GM23338 (cell line): ENCODE measurements around the gene DNAJC8. TPM values are rescaled to one million over a fixed set of nuclear protein-coding genes. Genes with fewer than 3 reads are reported as not detected.

Experiments used
- ATAC-seq: fragments of 200-7000 bp; cut with Tn5 transposase; 3 replicates; pipeline ENCODE4 v1.9.1; 2020
- DNase-seq: peaks from one replicate; pipeline ENCODE4 v3.0.0-alpha.2; 2015; ENCODE audit warnings: low spot score
- H2AFZ ChIP-seq: fragments of 200-600 bp; sonication (generic); 2 replicates; pipeline ENCODE4 v1.8.0; 2016; ENCODE audit warnings: antibody characterized with exemption, mild to moderate bottlenecking, moderate library complexity
- H3F3A ChIP-seq: fragments of 200-600 bp; sonication (generic); replicated peaks from 2 replicates; pipeline ENCODE4 v1.8.0; 2017; ENCODE audit warnings: antibody characterized with exemption, mixed run types, low read depth
- H3K27ac ChIP-seq: fragments of 200-600 bp; sonication (generic); 2 replicates; pipeline ENCODE4 v1.6.1; 2016; ENCODE audit warnings: low read depth
- H3K27me3 ChIP-seq: fragments of 200-600 bp; sonication (generic); 2 replicates; pipeline ENCODE4 v1.8.0; 2016; ENCODE audit warnings: mild to moderate bottlenecking, mixed run types, moderate library complexity; ENCODE audit not compliant: insufficient read depth
- H3K36me3 ChIP-seq: fragments of 200-600 bp; sonication (generic); 2 replicates; pipeline ENCODE4 v1.8.0; 2016; ENCODE audit warnings: mild to moderate bottlenecking; ENCODE audit not compliant: insufficient read depth
- H3K4me1 ChIP-seq: fragments of 200-600 bp; sonication (generic); 2 replicates; pipeline ENCODE4 v1.8.0; 2016; ENCODE audit warnings: mild to moderate bottlenecking, moderate library complexity; ENCODE audit not compliant: insufficient read depth
- H3K4me2 ChIP-seq: fragments of 200-600 bp; sonication (generic); 2 replicates; pipeline ENCODE4 v1.7.1; 2017; ENCODE audit warnings: mixed run types
- H3K4me3 ChIP-seq: fragments of 200-600 bp; sonication (generic); 2 replicates; pipeline ENCODE4 v1.6.1; 2016; ENCODE audit warnings: mixed run types
- H3K79me2 ChIP-seq: fragments of 200-600 bp; sonication (generic); replicated peaks from 2 replicates; pipeline ENCODE4 v1.8.0; 2017; ENCODE audit warnings: mild to moderate bottlenecking; ENCODE audit not compliant: insufficient read depth
- H3K9me2 ChIP-seq: fragments of 200-600 bp; sonication (generic); 2 replicates; pipeline ENCODE4 v1.8.0; 2017; ENCODE audit not compliant: insufficient read depth
- H4K20me1 ChIP-seq: fragments of 200-600 bp; sonication (generic); replicated peaks from 2 replicates; pipeline ENCODE4 v1.8.0; 2017; ENCODE audit warnings: mild to moderate bottlenecking; ENCODE audit not compliant: insufficient read depth
- H3K27ac Mint-ChIP-seq: 2 replicates; pipeline ENCODE4 v1.8.0; 2020; ENCODE audit warnings: inconsistent platforms, mild to moderate bottlenecking, moderate library complexity, mixed read lengths
- H3K27me3 Mint-ChIP-seq: 3 replicates; pipeline ENCODE4 v1.8.0; 2022; ENCODE audit warnings: low read depth, mild to moderate bottlenecking, moderate library complexity, mixed read lengths, inconsistent platforms; ENCODE audit not compliant: insufficient read depth, poor library complexity
- H3K36me3 Mint-ChIP-seq: 3 replicates; pipeline ENCODE4 v1.8.0; 2021; ENCODE audit warnings: low read depth, mild to moderate bottlenecking, inconsistent platforms, moderate library complexity, mixed read lengths
- H3K4me1 Mint-ChIP-seq: 3 replicates; pipeline ENCODE4 v1.8.0; 2020; ENCODE audit warnings: mild to moderate bottlenecking, inconsistent platforms, mixed read lengths
- H3K4me3 Mint-ChIP-seq: 3 replicates; pipeline ENCODE4 v1.8.0; 2021; ENCODE audit warnings: moderate library complexity, mild to moderate bottlenecking, inconsistent platforms, mixed read lengths
- H3K9me3 Mint-ChIP-seq: 3 replicates; pipeline ENCODE4 v1.8.0; 2020; ENCODE audit warnings: moderate library complexity, mild to moderate bottlenecking, inconsistent platforms, mixed read lengths
- CREB1 ChIP-seq: fragments of 250-450 bp; sonication (Bioruptor Pico); IDR thresholded peaks from 2 replicates; pipeline ENCODE4 v1.5.0; 2020; ENCODE audit warnings: low read depth, mild to moderate bottlenecking, moderate library complexity
- CTCF ChIP-seq, 2 experiments: fragments of 200-600 bp in 1 of 2; sonication (generic) in 1 of 2; conservative IDR thresholded peaks; 2 replicates each; pipeline versions ENCODE4 v1.5.1 to v1.6.1; 2016 to 2017; ENCODE audit warnings: antibody characterized with exemption in 2 of 2, low read depth in 2 of 2, mild to moderate bottlenecking in 2 of 2, moderate library complexity in 1 of 2
- ETS1 ChIP-seq: IDR thresholded peaks from 2 replicates; pipeline ENCODE4 v1.6.1; 2016; ENCODE audit warnings: antibody characterized with exemption
- EZH2 ChIP-seq: fragments of 200-600 bp; sonication (generic); IDR thresholded peaks from one replicate; pipeline ENCODE4 v1.8.0; 2017; ENCODE audit warnings: antibody characterized with exemption, mild to moderate bottlenecking, low read depth; ENCODE audit not compliant: unreplicated experiment
- EZH2phosphoT487 ChIP-seq: fragments of 200-600 bp; sonication (generic); IDR thresholded peaks from one replicate; pipeline ENCODE4 v1.8.1; 2018; ENCODE audit warnings: antibody characterized with exemption; ENCODE audit not compliant: unreplicated experiment
- JUNB ChIP-seq: IDR thresholded peaks from one replicate; pipeline ENCODE4 v1.6.1; 2016; ENCODE audit warnings: antibody characterized with exemption; ENCODE audit not compliant: unreplicated experiment
- NANOG ChIP-seq: IDR thresholded peaks from 2 replicates; pipeline ENCODE4 v1.6.1; 2016; ENCODE audit warnings: antibody characterized with exemption, borderline replicate concordance
- POLR2AphosphoS5 ChIP-seq: IDR thresholded peaks from 2 replicates; pipeline ENCODE4 v1.6.1; 2016; ENCODE audit warnings: antibody characterized with exemption, low read depth
- REST ChIP-seq: IDR thresholded peaks from one replicate; pipeline ENCODE4 v1.6.1; 2018; ENCODE audit warnings: antibody characterized with exemption; ENCODE audit not compliant: unreplicated experiment
- STAT1 ChIP-seq: IDR thresholded peaks from one replicate; pipeline ENCODE4 v1.6.1; 2016; ENCODE audit warnings: antibody characterized with exemption; ENCODE audit not compliant: unreplicated experiment
- ZNF114 ChIP-seq: fragments of 250-450 bp; sonication (Bioruptor Pico); IDR thresholded peaks from 2 replicates; pipeline ENCODE4 v1.5.0; 2020; ENCODE audit warnings: mild to moderate bottlenecking, moderate library complexity
- ZNF331 ChIP-seq: fragments of 250-450 bp; sonication (Bioruptor Pico); IDR thresholded peaks from 2 replicates; pipeline ENCODE4 v1.5.0; 2020; ENCODE audit warnings: low read depth, mild to moderate bottlenecking, moderate library complexity
- ZNF462 ChIP-seq: fragments of 250-450 bp; sonication (Bioruptor Pico); IDR thresholded peaks from 2 replicates; pipeline ENCODE4 v1.5.0; 2020; ENCODE audit warnings: mild to moderate bottlenecking, moderate library complexity
- polyA plus RNA-seq: library from polyadenylated mRNA; unstranded; fragments of >200 nt; fragmentation: Nextera tagmentation; extraction: Ambion mirVana; gene quantifications from 2 replicates; pipeline ENCODE4 v1.2.1, GENCODE V29; 2016
- total RNA-seq: library from RNA; depleted of rRNA; stranded (reverse); fragments of >200 nt; shearing (Covaris generic); gene quantifications from 2 replicates; pipeline ENCODE4 v1.2.3, GENCODE V29; 2014

DNAJC8 gene
- total and polyA plus RNA-seq, 2 experiments from 2014 or later = 67.3 to 210 TPM

- peaks cover 24% of the 10 kb centered on the region for H3K4me1 ChIP-seq
- DNase-seq = no peak
- peaks cover 46% of the 10 kb centered on the region for H3K36me3 ChIP-seq
- H3K4me3 Mint-ChIP-seq = no peak overlapping the region
- no peaks in the 10 kb centered on the region for H3K27me3 ChIP-seq
- H3K27ac Mint-ChIP-seq = no peak overlapping the region
- H3K27me3 Mint-ChIP-seq = peaks cover 10% of the 10 kb centered on the region
- ATAC-seq = no peak
- H3K4me1 Mint-ChIP-seq = peaks cover 19% of the 10 kb centered on the region
- H3F3A ChIP-seq = peaks cover 21% of the 10 kb centered on the region; the same call in 1 of the 2 replicates
- no peaks in the 10 kb centered on the region for H3K9me3 Mint-ChIP-seq
- no peaks in the 10 kb centered on the region for H3K9me2 ChIP-seq
- H3K4me3 ChIP-seq = no peak overlapping the region
- no peak overlapping the region for H3K27ac ChIP-seq
- H4K20me1 ChIP-seq = peaks cover 2% of the 10 kb centered on the region; the same call in 1 of the 2 replicates
- no peak for TF ChIP-seq CTCF (conservative IDR thresholded peaks at IDR 0.05; ENCODE audit: low read depth in 2 of 2)
- TF ChIP-seq EZH2phosphoT487 = no peak
- no peak for TF ChIP-seq JUNB
- no peak for TF ChIP-seq NANOG
- TF ChIP-seq ZNF114 (CRISPR knock-in tag) = no peak
- TF ChIP-seq REST = no peak
- TF ChIP-seq CREB1 (CRISPR knock-in tag) = no peak
- no peak for TF ChIP-seq STAT1
- no peak for TF ChIP-seq ZNF462
- TF ChIP-seq POLR2AphosphoS5 = no peak
- no peak for TF ChIP-seq EZH2
- TF ChIP-seq ETS1 = no peak
- TF ChIP-seq ZNF331 = no peak
- no peak overlapping the region for H3K4me2 ChIP-seq
- no peak overlapping the region for H2AFZ ChIP-seq
- peaks cover 64% of the 10 kb centered on the region for H3K36me3 Mint-ChIP-seq
- no peaks in the 10 kb centered on the region for H3K79me2 ChIP-seq
Measured at GRCh38 chr1:28200234-28200873, 32.5 kb downstream of the DNAJC8 start.
